ENCODE data around the gene PTPRG. TPM values are rescaled to one million over a fixed set of nuclear protein-coding genes. Genes with fewer than 3 reads are reported as not detected.

Gene PTPRG
- total RNA-seq, 1 experiment from 2014 or later, result 69.3 TPM

- Mint-ChIP-seq H3K4me1 (peaks cover 0 to under 1% of the 10 kb centered on the region in 2 experiments; a peak in 2 of 4 replicates), H3K27ac (no peak overlapping the region), H3K27me3 (ENCODE audit: low read depth) (no peaks in the 10 kb centered on the region), H3K4me3 (no peak overlapping the region), H3K36me3 (ENCODE audit: insufficient read depth in 1 of 3, low read depth in 3 of 3) (peaks cover 12 to 18% (median 13%) of the 10 kb centered on the region in 3 experiments; a peak in 6 of 7 replicates), H3K9me3 (no peaks in the 10 kb centered on the region)
- Histone ChIP-seq H3K27ac (ENCODE audit: insufficient read length, low read depth, low read length) (no peak overlapping the region), H3K18ac (ENCODE audit: insufficient read length, low read depth, low read length) (no peak overlapping the region), H3K23ac (ENCODE audit: insufficient read length, low read depth, low read length) (no peak overlapping the region), H3K56ac (ENCODE audit: insufficient read length, low read depth, low read length) (no peak overlapping the region), H4K8ac (replicated peaks; ENCODE audit: insufficient read length, low read depth, low read length) (no peak overlapping the region), H4K20me1 (ENCODE audit: control insufficient read depth, insufficient read depth, insufficient read length) (no peaks in the 10 kb centered on the region), H2AK5ac (ENCODE audit: insufficient read length, low read length) (no peak overlapping the region), H3K27me3 (ENCODE audit: insufficient read depth, low read length) (no peaks in the 10 kb centered on the region), H4K5ac (ENCODE audit: insufficient read length, low read depth, low read length) (no peak overlapping the region), H3K4ac (ENCODE audit: low read depth, low read length) (no peak overlapping the region), H3K4me2 (ENCODE audit: insufficient read depth, insufficient read length, low read length) (no peak overlapping the region), H3K79me2 (ENCODE audit: insufficient read depth, low read length) (no peaks in the 10 kb centered on the region), H3T11ph (ENCODE audit: low read length) (no peak overlapping the region), H4K91ac (ENCODE audit: insufficient read length, low read depth, low read length) (no peak overlapping the region), H3K4me1 (ENCODE audit: insufficient read depth, low read length) (no peaks in the 10 kb centered on the region), H3K23me2 (ENCODE audit: insufficient read length, low read depth, low read length, poor library complexity, severe bottlenecking) (no peaks in the 10 kb centered on the region), H3K9me3 (ENCODE audit: control insufficient read depth, low read depth, low read length) (no peaks in the 10 kb centered on the region), H2AFZ (ENCODE audit: low read length) (no peak overlapping the region), H2BK20ac (ENCODE audit: low read depth, low read length, poor library complexity, severe bottlenecking) (no peak overlapping the region), H2BK12ac (ENCODE audit: insufficient read length, low read depth, low read length) (no peak overlapping the region), H3K79me1 (ENCODE audit: insufficient read depth, low read depth, low read length, poor library complexity, severe bottlenecking) (no peaks in the 10 kb centered on the region), H3K9ac (ENCODE audit: extremely low read depth, insufficient read length, low read length) (no peak overlapping the region), H2BK5ac (ENCODE audit: insufficient read length, low read length) (no peak overlapping the region), H2BK15ac (ENCODE audit: low read depth, low read length) (no peak overlapping the region), H3K14ac (ENCODE audit: insufficient read depth, low read length) (no peak overlapping the region), H2BK120ac (ENCODE audit: low read depth, low read length, poor library complexity, severe bottlenecking) (no peak overlapping the region)
- TF ChIP-seq, protein P1, sequence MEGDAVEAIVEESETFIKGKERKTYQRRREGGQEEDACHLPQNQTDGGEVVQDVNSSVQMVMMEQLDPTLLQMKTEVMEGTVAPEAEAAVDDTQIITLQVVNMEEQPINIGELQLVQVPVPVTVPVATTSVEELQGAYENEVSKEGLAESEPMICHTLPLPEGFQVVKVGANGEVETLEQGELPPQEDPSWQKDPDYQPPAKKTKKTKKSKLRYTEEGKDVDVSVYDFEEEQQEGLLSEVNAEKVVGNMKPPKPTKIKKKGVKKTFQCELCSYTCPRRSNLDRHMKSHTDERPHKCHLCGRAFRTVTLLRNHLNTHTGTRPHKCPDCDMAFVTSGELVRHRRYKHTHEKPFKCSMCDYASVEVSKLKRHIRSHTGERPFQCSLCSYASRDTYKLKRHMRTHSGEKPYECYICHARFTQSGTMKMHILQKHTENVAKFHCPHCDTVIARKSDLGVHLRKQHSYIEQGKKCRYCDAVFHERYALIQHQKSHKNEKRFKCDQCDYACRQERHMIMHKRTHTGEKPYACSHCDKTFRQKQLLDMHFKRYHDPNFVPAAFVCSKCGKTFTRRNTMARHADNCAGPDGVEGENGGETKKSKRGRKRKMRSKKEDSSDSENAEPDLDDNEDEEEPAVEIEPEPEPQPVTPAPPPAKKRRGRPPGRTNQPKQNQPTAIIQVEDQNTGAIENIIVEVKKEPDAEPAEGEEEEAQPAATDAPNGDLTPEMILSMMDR (conservative IDR thresholded peaks at IDR 0.05), result no peak
- DNase-seq, result no peak
- WGBS (ENCODE audit: extremely low coverage, insufficient read length, low lambda C conversion rate), result no CpG with 5 or more reads among the region's 6 CpGs
Observed at GRCh38 chr3:62159709-62160092, 598.3 kb downstream of the PTPRG start.
